SK-N-SH (cell line): ENCODE results near the gene TMEM41B.
"Not testable (repeated sequence)": the region's sequence is repeated elsewhere in the genome, so short reads cannot be mapped to it uniquely, and the experiment has no call there.

Experiments
- ELF1 ChIP-seq: IDR thresholded peaks from 2 replicates; pipeline ENCODE4 v1.4.0; 2012
- JUND ChIP-seq: IDR thresholded peaks from 2 replicates; pipeline ENCODE4 v1.4.0; 2012
- MXI1 ChIP-seq: IDR thresholded peaks from 2 replicates; pipeline ENCODE4 v1.6.1; 2012; ENCODE audit warnings: mild to moderate bottlenecking, low read depth, low read length, improper control_type of control experiment
- NFIC ChIP-seq: IDR thresholded peaks from 2 replicates; pipeline ENCODE4 v1.4.0; 2012; ENCODE audit warnings: borderline replicate concordance
- PBX3 ChIP-seq: IDR thresholded peaks from 2 replicates; pipeline ENCODE4; 2012
- POLR2AphosphoS5 ChIP-seq: IDR thresholded peaks from 2 replicates; pipeline ENCODE4 v1.6.1; 2012; ENCODE audit warnings: low read depth, low read length
- RAD21 ChIP-seq: IDR thresholded peaks from 2 replicates; pipeline ENCODE4 v1.6.1; 2012; ENCODE audit warnings: mild to moderate bottlenecking, low read length
- RFX5 ChIP-seq: IDR thresholded peaks from 2 replicates; pipeline ENCODE4 v1.6.1; 2012; ENCODE audit warnings: mild to moderate bottlenecking, improper control_type of control experiment, low read length
- TAF1 ChIP-seq: IDR thresholded peaks from 2 replicates; pipeline ENCODE4 v1.6.1; 2012; ENCODE audit warnings: low read depth, mild to moderate bottlenecking, low read length, moderate library complexity, borderline replicate concordance
- TF ChIP-seq, protein P1 (sequence below): IDR thresholded peaks from 2 replicates; pipeline ENCODE4 v1.4.0; 2012; ENCODE audit warnings: low read depth
- TF ChIP-seq, protein P2 (sequence below): fragments of 200-600 bp; sonication (generic); IDR thresholded peaks from 2 replicates; pipeline ENCODE4 v1.6.1; 2017; ENCODE audit warnings: antibody characterized with exemption, mild to moderate bottlenecking, moderate library complexity
- TF ChIP-seq, protein P3 (sequence below): IDR thresholded peaks from 2 replicates; pipeline ENCODE4 v1.6.1; 2012; ENCODE audit warnings: mild to moderate bottlenecking, low read depth, low read length, moderate library complexity

- TF ChIP-seq, protein P1, sequence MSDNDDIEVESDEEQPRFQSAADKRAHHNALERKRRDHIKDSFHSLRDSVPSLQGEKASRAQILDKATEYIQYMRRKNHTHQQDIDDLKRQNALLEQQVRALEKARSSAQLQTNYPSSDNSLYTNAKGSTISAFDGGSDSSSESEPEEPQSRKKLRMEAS, result not testable (repeated sequence)
- not testable (repeated sequence) for TF ChIP-seq NFIC, MXI1, RFX5, ELF1, JUND, RAD21, TAF1, POLR2AphosphoS5, PBX3
- TF ChIP-seq, protein P2, sequence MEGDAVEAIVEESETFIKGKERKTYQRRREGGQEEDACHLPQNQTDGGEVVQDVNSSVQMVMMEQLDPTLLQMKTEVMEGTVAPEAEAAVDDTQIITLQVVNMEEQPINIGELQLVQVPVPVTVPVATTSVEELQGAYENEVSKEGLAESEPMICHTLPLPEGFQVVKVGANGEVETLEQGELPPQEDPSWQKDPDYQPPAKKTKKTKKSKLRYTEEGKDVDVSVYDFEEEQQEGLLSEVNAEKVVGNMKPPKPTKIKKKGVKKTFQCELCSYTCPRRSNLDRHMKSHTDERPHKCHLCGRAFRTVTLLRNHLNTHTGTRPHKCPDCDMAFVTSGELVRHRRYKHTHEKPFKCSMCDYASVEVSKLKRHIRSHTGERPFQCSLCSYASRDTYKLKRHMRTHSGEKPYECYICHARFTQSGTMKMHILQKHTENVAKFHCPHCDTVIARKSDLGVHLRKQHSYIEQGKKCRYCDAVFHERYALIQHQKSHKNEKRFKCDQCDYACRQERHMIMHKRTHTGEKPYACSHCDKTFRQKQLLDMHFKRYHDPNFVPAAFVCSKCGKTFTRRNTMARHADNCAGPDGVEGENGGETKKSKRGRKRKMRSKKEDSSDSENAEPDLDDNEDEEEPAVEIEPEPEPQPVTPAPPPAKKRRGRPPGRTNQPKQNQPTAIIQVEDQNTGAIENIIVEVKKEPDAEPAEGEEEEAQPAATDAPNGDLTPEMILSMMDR, result not testable (repeated sequence)
- TF ChIP-seq, protein P3, sequence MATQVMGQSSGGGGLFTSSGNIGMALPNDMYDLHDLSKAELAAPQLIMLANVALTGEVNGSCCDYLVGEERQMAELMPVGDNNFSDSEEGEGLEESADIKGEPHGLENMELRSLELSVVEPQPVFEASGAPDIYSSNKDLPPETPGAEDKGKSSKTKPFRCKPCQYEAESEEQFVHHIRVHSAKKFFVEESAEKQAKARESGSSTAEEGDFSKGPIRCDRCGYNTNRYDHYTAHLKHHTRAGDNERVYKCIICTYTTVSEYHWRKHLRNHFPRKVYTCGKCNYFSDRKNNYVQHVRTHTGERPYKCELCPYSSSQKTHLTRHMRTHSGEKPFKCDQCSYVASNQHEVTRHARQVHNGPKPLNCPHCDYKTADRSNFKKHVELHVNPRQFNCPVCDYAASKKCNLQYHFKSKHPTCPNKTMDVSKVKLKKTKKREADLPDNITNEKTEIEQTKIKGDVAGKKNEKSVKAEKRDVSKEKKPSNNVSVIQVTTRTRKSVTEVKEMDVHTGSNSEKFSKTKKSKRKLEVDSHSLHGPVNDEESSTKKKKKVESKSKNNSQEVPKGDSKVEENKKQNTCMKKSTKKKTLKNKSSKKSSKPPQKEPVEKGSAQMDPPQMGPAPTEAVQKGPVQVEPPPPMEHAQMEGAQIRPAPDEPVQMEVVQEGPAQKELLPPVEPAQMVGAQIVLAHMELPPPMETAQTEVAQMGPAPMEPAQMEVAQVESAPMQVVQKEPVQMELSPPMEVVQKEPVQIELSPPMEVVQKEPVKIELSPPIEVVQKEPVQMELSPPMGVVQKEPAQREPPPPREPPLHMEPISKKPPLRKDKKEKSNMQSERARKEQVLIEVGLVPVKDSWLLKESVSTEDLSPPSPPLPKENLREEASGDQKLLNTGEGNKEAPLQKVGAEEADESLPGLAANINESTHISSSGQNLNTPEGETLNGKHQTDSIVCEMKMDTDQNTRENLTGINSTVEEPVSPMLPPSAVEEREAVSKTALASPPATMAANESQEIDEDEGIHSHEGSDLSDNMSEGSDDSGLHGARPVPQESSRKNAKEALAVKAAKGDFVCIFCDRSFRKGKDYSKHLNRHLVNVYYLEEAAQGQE, result not testable (repeated sequence)
These were observed 33.4 kb upstream of the TMEM41B start for GRCh38 chr11:9347779-9348178.
